ENCODE results near the gene CASZ1.

Gene CASZ1

GRCh38 chr1:10631811-10632593 is 164.4 kb downstream of the CASZ1 start:
- no peak for DNase-seq

DNA sequence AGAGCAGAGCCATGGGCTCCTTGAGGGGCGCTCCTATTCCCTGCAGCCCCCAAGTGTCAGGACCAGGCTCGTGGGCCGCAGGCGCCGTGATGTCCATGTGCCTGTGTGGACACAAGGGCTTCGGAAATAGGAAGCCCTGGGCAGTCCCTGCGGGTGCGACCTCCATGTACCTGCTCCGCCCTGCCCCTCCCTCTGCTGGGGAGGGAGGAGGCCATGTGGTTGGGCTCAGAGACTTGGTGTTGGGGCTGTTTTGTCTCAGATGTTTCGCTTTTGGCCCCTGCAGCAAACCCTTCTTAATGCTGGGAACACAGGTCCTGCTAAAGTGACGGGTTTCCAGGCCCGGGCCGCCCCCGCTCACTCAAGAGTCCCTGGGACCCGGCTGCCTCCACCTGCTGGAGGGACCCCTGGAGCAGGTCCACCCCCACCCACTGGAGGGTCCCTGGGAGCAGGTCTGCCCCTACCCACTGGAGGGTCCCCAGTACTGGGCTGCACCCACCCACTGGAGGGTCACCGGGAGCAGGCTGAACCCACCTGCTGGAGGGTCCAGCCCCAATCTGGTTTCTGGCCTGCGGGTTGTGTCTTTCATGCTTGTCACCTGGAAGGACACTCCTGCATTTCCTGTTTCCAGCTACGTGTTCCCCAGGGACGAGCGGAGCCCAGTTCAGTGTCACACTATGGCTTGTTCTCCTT is 165.2 kb downstream of the CASZ1 start:
- no peak for DNase-seq

DNA sequence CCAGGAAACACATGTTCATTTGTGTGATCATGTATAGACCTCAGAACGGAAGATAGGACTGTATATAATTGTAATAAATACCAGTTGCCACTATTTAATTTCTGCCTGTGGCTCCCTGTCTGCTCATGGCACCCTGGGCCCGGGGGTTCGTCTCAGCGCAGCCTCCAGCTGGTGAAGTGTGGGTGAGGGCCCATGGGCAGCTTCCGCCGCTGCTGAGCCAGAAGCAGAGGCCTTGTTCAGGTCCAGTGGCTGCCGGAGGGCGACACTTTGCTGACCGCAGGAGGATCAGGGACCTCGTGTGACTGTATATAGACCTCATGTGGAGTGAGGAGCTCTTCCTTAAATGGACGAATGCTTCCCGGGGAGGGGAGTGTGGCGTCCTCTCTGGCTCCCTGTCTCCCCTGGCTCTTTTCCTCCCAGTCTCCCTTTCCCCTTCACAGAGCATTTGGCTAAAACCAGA is 165.8 kb downstream of the CASZ1 start:
- DNase-seq, result no peak

- no peak for DNase-seq
Measured at GRCh38 chr1:10629816-10630571, 166.5 kb downstream of the CASZ1 start.

GRCh38 chr1:10629091-10629815 is 167.2 kb downstream of the CASZ1 start:
- no peak for DNase-seq

- DNase-seq, result no peak
Measured at GRCh38 chr1:10628685-10629084, 167.8 kb downstream of the CASZ1 start.

DNA sequence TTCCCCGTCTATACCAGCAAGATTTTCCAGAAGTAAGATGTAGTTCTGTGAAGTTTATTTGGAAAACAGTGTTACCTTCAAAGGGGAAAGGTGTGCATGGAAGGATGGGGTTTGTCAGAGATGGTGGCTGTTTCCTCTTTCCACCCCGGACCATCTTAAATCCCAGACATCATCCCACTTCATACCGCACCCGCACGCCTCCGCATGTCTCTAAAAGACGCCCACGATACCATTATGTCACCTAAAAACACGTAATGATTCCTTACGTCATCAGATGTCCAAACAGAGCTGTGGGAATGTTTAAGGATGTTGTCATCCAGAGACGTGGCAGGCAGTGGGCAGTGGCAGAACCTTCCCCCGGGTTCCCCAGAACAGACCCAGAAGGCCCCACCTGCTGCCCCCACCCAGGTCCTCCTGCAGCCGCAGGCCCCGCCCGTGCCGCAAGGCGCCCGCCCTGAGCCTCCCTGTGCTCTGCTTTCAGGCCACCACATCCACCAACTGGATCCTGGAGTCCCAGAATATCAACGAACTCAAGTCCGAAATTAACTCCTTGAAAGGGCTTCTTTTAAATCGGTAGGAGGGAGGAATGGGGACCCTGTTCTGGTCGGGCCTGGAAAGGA is 169.5 kb downstream of the CASZ1 start:
- DNase-seq, result no peak

- no peak for DNase-seq
Measured at GRCh38 chr1:10626131-10626731, 170.2 kb downstream of the CASZ1 start.

- DNase-seq, result no peak
Measured at GRCh38 chr1:10625554-10625953, 170.9 kb downstream of the CASZ1 start.

DNA sequence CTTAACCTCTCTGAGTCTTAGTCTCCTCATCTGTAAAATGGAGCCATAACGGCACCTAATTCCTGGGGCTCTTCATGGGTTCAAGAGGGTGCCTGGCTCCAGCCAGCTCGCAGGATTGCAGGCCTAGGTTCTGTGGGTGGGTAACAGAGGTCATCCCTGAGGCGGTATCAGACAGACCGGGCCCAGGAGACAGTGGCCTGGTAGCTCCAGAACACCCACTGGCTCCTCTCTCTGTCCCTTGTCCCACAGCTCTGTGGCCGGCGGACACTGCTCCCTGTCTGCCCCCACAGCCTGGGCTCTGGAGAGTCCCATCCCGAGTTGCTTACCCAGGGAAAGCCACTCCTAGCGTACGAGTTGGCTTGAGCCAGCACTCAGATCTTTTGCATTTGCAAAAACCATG is 171.4 kb downstream of the CASZ1 start:
- no peak for DNase-seq

DNA sequence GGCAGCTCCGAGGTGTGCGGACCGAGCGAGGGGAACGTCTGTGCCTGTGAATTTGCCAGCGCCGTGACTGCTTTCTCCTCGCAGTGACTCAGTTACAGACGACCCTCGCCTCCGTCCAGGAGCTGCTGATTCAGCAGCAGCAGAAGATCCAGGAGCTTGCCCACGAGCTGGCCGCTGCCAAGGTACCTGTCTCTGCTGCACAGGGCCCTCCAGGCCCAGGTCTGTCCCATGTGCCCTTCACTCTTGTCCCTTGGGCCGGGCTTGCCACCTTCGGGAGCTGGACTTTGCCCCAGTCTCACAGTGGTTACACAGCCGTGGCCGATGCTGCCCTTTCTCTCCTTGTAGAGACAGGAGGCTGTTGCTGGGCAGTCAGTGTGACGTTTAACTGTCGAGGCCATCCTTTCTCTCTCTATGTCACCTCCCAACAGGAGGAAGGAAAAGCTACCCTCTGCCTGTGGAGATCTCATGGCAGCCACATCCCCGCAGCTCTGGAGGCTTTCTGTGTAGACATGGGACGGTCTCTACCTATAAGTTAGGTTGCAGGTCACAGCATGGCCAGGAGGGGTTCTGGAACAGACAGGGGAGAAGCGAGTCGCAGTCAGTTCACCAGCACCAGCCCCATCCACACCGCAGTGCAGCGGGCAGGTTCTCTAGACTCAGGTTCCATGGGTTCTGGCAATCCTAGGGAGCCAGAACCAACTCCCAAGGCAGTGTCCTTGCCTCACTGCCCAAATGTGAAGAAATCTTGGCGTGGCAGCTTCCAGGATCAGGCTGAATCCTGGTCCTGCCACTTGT is 172.0 kb downstream of the CASZ1 start:
- DNase-seq, result no peak

DNA sequence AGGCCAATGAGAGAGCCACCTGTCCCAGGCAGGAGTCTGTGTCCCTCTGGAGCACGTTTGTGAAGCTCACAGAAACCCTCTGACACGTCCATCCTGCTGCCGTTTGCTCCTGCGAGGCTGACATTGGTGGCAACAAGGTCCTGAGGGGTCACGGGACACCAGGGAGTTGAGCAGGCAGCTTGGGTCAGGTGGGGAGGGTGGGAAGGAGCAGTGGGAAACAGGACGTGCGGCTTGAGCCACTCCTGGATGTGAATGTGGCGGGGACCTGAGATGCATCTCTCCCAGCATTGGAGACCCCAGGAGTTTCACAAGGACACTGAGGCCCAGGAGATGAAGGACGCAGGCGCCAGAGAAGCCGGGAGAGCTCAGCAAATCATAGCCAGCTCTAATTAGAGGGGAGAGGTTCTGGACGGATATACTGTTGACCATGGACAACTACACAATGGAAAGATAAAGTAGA is 172.7 kb downstream of the CASZ1 start:
- DNase-seq, result no peak

GRCh38 chr1:10622910-10623685 is 173.3 kb downstream of the CASZ1 start:
- no peak for DNase-seq

DNA sequence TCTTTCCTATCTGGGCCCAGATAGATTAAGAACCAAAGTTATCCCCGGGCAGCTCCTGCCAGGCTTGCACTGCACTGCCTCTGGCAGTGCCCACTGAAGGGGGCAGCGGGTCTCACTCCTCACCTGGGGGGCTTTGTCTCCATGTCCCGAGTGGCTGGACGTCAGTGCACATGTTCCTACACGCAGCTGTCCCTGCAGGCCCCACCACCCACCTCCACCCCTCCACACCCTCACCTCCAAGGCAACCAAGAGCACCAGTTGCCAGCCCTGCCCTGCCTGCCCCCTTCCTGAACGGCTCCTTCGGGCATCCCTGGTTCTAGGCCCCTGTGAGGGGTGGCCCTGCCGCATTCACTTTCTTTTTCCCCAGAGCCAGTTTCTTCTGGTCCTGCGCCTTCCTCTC is 174.5 kb downstream of the CASZ1 start:
- no peak for DNase-seq

- DNase-seq, result no peak
Measured at GRCh38 chr1:10620776-10621175, 175.7 kb downstream of the CASZ1 start.

DNA sequence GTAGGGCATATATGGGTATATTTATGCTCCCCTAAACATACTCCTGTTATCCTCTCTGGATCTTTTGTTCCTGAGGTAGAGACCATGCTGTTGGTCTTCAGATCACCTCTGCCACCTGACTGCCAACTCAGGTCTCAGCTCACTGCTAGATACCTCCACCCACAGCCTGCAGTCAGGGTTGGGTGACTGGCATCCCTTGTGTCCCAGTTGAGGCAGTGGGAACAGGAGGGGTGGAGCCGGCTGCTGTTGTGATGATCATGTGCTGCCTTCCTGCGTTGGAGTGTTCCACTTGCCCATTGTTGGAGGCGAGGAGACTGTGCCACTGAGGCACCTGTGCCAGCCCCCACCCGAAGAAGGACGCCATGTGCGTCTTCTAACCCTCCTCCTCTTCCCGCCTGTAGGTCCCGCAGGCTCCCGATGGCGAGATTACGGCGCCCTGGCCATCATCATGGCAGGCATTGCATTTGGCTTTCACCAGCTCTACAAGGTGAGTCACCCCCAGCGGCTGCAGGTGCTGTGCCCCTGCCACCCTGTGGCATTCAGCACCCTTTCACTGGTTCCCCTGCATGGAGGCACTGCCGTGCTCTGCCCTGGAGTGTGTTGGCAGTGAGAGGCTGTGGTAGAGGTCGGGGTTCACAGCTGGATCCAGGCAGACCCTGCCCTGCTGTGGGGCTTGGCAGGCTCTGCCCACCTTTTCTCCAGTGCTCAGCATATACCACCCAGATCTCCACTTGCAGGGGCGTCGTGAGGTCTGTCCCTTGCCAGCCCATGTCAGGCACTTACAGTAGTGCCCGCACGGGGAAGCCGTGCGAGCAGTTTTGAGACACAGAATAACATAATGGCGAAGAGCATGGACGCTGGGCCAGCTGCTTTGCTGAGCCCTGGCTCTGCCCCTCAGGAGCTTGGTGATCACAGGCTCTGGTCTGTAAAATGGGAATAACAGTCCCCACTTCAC is 178.2 kb downstream of the CASZ1 start:
- DNase-seq, result no peak

DNA sequence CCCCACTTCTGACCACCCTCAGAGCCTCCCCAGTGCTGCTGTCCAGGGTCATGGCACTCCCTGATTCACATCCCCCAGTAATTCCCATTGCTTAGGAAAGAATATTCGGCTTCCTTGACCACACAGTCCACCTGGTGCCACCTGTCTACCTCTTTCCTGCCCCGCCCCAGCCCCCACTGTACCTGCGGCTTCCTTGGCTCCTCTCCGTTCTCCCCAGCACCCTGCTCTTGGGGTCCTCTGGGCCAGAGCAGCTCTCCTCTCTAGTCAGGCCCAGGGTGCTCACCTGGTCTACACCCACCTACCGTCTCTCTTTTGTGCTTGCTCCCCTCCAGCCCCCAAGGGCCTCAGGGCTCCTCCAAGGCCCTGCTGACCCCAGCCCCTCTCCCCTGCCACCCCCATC is 179.1 kb downstream of the CASZ1 start:
- DNase-seq, result no peak

GRCh38 chr1:10616696-10617095 is 179.8 kb downstream of the CASZ1 start:
- DNase-seq, result no peak

Measured in activated CD4-positive, alpha-beta T cell treated with anti-CD3 and anti-CD28 coated beads, Interleukin-2, Interleukin-6, amounts not matched to agents 100 ng/mL and 50 ng/mL, durations not matched to agents 16 hours and 8 hours (primary cell).